Colonic mucosa (tissue), 4 donors: ENCODE results near the gene DDIT3. TPM values are rescaled to one million over a fixed set of nuclear protein-coding genes. Genes with fewer than 3 reads are reported as not detected.
"Not testable (repeated sequence)": the region's sequence is repeated elsewhere in the genome, so short reads cannot be mapped to it uniquely, and the experiment has no call there.

Experiments used
- DNase-seq: peaks from one replicate; pipeline ENCODE4 v3.0.0-alpha.2; 2020
- H3K27ac ChIP-seq: fragments of 200-600 bp; one replicate; pipeline ENCODE4 v1.8.0; 2021
- H3K27me3 ChIP-seq: fragments of 200-600 bp; one replicate; pipeline ENCODE4 v1.8.0; 2021
- H3K36me3 ChIP-seq: fragments of 200-600 bp; one replicate; pipeline ENCODE4 v1.8.0; 2021
- H3K4me1 ChIP-seq: fragments of 200-600 bp; one replicate; pipeline ENCODE4 v1.8.0; 2021; ENCODE audit warnings: mild to moderate bottlenecking
- H3K4me3 ChIP-seq: fragments of 200-600 bp; one replicate; pipeline ENCODE4 v1.8.0; 2021
- H3K9ac ChIP-seq, 2 donors: one replicate each; pipeline ENCODE4 v1.7.0; 2013; ENCODE audit warnings: control low read depth in 2 of 2, low read depth in 2 of 2, low read length in 2 of 2
- H3K9me3 ChIP-seq: fragments of 200-600 bp; one replicate; pipeline ENCODE4 v1.8.0; 2021
- intact Hi-C: fragments of 100-400 bp; cut with DNase I; formaldehyde crosslinking; loops from one replicate; pipeline ENCODE4 v1.14.1; 2022
- total RNA-seq, 2 donors: library from RNA; stranded (reverse); fragmentation: NEBNext Ultra II Directional in 1 of 2; extraction: Animal tissue kit (Norgen Biotek cat#: 25700) in 1 of 2; gene quantifications; one replicate each; pipeline ENCODE4 v1.2.1, GENCODE V29; 2021
- TF ChIP-seq, protein P1 (sequence below): fragments of 200-600 bp; IDR thresholded peaks from one replicate; pipeline ENCODE4 v1.8.0; 2022; ENCODE audit warnings: antibody characterized with exemption, mild to moderate bottlenecking
- donor health status: healthy.
- donor health status: DM: no; HTN: no; CAD: no.
- donor health status: DM: no; HTN: no; CAD: no.

Gene DDIT3
- total RNA-seq, 2 donors from 2014 or later = 17.5 to 22.8 TPM

DNA sequence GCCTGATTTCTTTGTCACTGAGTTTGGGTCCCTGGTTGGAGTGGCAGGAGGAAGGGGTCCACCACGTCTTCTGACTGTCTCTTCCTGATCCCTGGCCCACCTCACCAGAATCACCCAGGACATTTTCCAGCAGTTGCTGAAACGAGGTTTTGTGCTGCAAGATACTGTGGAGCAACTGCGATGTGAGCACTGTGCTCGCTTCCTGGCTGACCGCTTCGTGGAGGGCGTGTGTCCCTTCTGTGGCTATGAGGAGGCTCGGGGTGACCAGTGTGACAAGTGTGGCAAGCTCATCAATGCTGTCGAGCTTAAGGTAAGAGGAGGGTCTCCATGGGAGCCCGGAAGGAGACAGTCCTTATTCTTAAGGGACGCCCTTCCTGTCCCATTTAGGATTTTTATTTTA, 20.1 kb downstream of the DDIT3 start:
- Histone ChIP-seq H3K9ac (no peak overlapping the region), H3K36me3 (peaks cover 1% of the 10 kb centered on the region), H3K9me3 (no peaks in the 10 kb centered on the region), H3K27me3 (no peaks in the 10 kb centered on the region), H3K4me1 (no peaks in the 10 kb centered on the region), H3K27ac (no peak overlapping the region), H3K4me3 (no peak overlapping the region)
- no peak for DNase-seq
- TF ChIP-seq, protein P1, sequence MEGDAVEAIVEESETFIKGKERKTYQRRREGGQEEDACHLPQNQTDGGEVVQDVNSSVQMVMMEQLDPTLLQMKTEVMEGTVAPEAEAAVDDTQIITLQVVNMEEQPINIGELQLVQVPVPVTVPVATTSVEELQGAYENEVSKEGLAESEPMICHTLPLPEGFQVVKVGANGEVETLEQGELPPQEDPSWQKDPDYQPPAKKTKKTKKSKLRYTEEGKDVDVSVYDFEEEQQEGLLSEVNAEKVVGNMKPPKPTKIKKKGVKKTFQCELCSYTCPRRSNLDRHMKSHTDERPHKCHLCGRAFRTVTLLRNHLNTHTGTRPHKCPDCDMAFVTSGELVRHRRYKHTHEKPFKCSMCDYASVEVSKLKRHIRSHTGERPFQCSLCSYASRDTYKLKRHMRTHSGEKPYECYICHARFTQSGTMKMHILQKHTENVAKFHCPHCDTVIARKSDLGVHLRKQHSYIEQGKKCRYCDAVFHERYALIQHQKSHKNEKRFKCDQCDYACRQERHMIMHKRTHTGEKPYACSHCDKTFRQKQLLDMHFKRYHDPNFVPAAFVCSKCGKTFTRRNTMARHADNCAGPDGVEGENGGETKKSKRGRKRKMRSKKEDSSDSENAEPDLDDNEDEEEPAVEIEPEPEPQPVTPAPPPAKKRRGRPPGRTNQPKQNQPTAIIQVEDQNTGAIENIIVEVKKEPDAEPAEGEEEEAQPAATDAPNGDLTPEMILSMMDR = no peak
- intact Hi-C loops = no loop called here

DNA sequence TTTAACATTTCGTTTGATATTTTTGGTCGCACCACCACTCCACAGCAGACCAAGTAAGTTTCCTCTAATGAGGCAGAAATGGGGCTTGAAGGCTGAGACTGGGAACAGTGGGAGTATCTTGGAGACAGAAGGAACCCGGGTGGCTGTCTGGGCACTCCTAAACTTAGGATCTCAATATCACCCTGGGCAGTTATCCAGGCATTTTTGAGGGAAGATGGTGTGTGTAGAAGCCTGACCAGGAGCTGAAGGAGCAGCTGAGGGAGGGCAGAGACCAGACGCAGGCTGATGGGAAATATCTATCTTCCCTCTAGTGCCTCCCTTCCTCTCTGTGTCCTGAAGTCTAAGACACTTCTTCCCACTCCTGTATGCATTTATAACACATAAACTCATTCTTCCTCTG, 21.7 kb downstream of the DDIT3 start:
- TF ChIP-seq, protein P1 = no peak
- H3K27ac ChIP-seq = no peak overlapping the region
- H3K9me3 ChIP-seq = no peaks in the 10 kb centered on the region
- no peaks in the 10 kb centered on the region for H3K27me3 ChIP-seq
- intact Hi-C loops = no loop called here
- no peaks in the 10 kb centered on the region for H3K36me3 ChIP-seq
- no peak for DNase-seq
- no peak overlapping the region for H3K9ac ChIP-seq
- H3K4me1 ChIP-seq = no peaks in the 10 kb centered on the region
- H3K4me3 ChIP-seq = no peak overlapping the region

DNA sequence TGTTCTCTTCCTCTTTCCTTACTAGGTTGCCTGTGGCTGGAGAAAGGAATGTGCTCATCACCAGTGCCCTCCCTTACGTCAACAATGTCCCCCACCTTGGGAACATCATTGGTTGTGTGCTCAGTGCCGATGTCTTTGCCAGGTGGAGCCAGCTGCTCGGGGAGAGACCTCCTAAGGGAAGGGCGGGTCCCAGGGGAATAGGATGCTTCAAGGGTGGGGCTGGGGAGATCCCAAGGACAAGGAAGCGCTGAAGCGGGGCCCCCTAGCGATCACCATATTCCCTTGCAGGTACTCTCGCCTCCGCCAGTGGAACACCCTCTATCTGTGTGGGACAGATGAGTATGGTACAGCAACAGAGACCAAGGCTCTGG, 22.2 kb downstream of the DDIT3 start:
- TF ChIP-seq, protein P1 = no peak
- Histone ChIP-seq H3K4me3 (no peak overlapping the region), H3K36me3 (no peaks in the 10 kb centered on the region), H3K27me3 (no peaks in the 10 kb centered on the region), H3K9me3 (no peaks in the 10 kb centered on the region), H3K9ac (no peak overlapping the region), H3K4me1 (no peaks in the 10 kb centered on the region), H3K27ac (no peak overlapping the region)
- DNase-seq = no peak
- intact Hi-C loops = no loop called here

DNA sequence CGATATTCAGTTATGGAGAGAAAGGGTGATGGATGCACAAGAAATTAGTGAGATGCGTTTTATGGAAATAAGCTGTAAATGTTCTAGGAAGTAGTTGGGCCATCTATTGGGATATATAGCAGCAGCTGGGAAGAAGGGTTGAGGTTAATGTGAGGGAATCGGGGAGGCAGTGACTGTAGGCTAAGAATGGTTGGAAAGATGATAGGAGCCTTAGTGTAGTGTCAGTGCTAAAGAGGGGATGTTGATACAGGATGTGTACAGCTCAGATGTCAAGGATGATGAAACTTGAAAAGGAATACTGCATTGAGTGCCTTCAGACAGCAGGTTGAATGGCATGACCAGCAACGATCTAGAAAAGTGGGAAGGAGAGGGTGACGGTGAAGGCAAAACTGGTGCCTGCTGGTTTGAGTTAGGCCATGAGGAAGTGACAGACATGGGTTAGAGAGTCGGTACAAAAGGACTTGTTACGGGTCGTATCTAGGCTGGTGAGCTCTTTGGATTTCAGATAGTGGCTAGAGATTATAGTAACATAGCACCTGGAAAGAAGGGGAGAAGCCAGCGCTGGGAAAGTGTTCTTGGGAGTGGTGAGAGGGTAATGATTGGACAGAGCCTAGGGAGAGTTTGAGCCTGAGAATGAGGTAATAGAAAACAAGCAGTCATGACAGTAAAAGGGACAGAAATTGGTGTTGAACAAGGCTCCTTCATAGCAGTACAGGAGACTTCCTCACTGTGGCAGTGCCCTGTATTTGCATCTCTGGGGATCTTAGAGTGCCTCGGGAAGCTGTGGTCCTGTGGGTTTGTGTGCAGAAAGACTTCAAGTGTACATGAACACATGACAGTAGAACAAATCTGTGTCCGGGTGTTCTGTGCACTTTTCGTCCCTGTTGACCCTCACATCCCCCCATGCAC, 22.8 kb downstream of the DDIT3 start:
- no peak for DNase-seq
- H3K4me1 ChIP-seq = no peaks in the 10 kb centered on the region
- TF ChIP-seq, protein P1 = no peak
- H3K27me3 ChIP-seq = no peaks in the 10 kb centered on the region
- H3K27ac ChIP-seq = no peak overlapping the region
- intact Hi-C loops = no loop called here
- no peaks in the 10 kb centered on the region for H3K36me3 ChIP-seq
- no peak overlapping the region for H3K9ac ChIP-seq
- H3K4me3 ChIP-seq = no peak overlapping the region
- H3K9me3 ChIP-seq = no peaks in the 10 kb centered on the region

DNA sequence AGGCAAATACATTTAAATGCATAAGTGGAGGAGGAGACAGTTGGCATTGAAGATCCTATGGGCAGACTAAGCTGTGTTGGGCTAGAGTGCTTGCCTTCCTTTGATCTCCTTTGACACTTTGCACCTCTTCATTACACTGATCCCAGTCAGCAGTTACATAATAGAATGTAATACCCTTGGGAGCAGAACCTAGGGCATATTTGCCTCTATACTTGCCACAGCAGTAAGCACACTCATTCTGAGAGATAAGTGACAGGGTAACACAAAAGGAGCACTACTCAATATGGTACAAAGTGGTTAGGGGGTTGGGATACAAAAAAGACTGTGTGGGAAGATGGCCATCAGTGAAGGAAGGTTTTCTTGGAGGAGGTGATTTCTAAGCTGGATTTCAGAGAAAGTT, 23.5 kb downstream of the DDIT3 start:
- no peak for DNase-seq
- Histone ChIP-seq H3K4me3 (no peak overlapping the region), H3K27me3 (no peaks in the 10 kb centered on the region), H3K9me3 (no peaks in the 10 kb centered on the region), H3K4me1 (no peaks in the 10 kb centered on the region), H3K9ac (no peak overlapping the region), H3K36me3 (no peaks in the 10 kb centered on the region), H3K27ac (no peak overlapping the region)
- TF ChIP-seq, protein P1 = no peak
- intact Hi-C loops = no loop called here

DNA sequence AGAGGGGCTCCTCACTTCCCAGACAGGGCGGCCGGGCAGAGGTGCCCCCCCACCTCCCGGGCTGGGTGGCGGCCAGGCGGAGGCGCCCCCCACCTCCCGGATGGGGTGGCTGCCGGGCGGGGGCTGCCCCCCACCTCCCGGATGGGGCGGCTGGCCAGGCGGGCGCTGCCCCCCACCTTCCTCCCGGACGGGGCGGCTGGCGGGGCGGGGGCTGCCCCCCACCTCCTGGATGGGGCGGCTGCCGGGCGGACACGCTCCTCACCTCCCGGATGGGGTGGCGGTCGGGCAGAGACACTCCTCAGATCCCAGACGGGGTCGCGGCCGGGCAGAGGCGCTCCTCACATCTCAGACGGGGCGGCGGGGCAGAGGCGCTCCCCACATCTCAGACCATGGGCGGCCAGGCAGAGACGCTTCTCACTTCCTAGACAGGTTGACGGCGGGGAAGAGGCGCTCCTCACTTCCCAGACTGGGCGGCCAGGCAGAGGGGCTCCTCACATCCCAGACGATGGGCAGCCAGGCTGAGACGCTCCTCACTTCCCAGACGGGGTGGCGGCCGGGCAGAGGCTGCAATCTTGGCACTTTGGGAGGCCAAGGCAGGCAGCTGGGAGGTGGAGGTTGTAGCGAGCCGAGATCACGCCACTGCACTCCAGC, 25.1 kb downstream of the DDIT3 start:
- H3K27ac ChIP-seq, H3K27me3 ChIP-seq, DNase-seq, H3K4me1 ChIP-seq, H3K9ac ChIP-seq, H3K4me3 ChIP-seq, H3K36me3 ChIP-seq, intact Hi-C loops, H3K9me3 ChIP-seq: not testable (repeated sequence)
